GM12892 (cell line): Measurements from ENCODE around the gene PER1.

ENCODE experiments used
- POLR2A ChIP-seq: IDR thresholded peaks from 2 replicates; pipeline ENCODE4 v1.6.1; 2011; ENCODE audit warnings: low read depth, low read length, control low read depth
- POLR2AphosphoS5 ChIP-seq: IDR thresholded peaks from 2 replicates; pipeline ENCODE4 v1.6.1; 2011; ENCODE audit warnings: low read depth, low read length, control low read depth

GRCh38 chr17:8146381-8147140, 5.6 kb downstream of the PER1 start:
- TF ChIP-seq POLR2A, result no peak
- TF ChIP-seq POLR2AphosphoS5, result no peak
